Activated CD8-positive, alpha-beta memory T cell treated with anti-CD3 and anti-CD28 coated beads, Interleukin-2, amount 50 U/mL, for 24 hours (primary cell): ENCODE measurements around the gene SLC6A3.

Experiments
- DNase-seq: peaks from one replicate; pipeline ENCODE4 v3.0.0-alpha.2; 2020; ENCODE audit errors: extremely low read depth

SLC6A3 gene

DNA sequence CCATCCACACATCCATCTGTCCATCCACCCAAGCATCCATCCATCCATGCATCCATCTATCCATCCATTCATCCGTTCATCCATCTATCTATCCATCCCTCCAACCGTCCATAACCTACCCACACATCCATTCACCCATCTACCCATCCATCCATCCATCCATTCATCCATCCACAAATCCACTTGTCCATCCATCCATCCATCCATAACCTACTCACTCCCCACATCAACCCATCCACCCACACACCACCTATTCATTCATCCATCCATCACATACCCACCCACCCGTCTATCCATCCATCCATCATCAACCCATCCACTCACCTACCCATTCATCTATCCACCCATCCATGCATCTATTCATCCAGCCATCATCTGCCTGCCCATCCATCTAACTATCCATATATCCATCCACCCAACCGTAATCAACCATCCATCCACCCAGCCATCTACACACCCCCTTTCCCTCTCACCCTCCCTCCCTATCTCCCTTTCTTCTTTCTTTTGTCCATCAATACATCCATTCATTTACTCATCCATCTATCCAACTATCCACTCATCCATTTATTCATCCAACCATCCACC, 56.8 kb downstream of the SLC6A3 start:
- no peak for DNase-seq

DNA sequence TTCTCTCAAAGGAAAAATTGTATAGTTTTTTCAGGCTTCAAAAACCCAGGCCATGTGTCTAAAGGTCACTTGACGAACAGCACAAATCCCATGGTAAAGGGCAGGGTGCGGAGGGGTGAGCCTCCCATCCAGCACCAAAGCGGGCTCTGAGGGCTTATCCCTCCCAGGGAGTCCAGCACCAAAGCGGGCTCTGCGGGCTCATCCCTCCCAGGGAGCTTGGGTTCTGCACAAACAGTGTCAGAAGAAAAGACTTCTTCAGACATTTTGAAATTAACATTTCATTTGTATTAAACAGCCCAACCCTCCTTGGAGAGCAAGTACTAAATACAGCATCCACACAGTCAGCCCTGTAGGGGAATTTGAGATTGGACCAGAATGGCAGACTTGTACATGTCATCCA, 57.4 kb downstream of the SLC6A3 start:
- no peak for DNase-seq

DNA sequence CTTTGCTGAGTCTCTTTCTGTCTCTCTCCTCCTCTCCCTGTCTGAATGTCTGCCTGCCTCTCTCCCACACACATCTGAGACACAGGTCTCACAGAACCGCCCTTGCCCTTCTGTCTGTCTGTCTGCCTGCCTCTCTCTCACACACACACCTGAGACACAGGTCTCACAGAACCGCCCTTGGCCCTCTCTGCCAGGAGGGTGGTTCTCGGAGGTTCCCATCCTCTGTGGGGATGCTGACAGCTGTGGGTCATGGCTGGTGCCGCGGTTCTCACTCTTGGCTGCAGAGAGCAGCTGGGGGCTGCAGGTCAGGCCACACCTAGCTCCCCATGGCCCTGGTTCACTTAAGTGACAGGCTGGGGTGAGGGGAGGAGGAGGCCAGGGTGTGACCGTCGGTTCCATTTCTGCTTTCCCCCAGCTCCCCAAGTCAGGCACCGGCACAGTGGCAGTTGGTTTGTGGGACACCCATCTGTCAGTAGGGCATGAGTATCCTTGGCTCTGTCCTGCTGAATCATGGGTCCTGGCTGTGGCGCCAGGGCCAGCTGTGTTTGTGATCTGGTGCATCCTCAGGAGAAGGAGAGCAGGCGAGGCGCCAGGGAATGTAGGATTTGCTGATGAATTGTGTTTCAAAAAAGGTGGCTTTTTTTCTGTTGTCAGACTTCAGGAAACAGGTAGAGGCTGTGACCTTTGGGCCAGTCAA, 58.0 kb downstream of the SLC6A3 start:
- no peak for DNase-seq

DNA sequence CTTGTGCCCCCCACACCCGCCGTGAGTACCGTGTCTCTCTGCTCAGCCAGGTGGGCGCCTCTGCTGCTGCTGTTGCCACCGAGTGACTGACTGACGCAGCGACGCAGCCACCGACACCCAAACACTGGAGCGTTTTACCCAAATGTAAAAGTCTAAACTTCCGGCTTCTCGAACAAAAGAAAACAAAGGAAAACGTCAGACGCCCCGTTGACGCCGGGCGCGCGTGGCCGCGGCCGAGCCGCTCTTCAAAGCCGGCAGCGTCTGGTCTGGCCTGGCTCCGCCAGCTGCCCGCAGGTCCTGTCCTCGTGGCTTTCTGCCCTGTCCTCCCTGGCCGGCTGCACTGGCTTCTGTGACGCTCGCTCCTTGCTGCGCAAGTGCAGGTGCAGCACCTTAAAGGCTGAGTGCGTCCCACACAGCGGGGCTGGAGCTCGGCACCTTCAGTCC, 58.9 kb downstream of the SLC6A3 start:
- DNase-seq, result no peak

DNA sequence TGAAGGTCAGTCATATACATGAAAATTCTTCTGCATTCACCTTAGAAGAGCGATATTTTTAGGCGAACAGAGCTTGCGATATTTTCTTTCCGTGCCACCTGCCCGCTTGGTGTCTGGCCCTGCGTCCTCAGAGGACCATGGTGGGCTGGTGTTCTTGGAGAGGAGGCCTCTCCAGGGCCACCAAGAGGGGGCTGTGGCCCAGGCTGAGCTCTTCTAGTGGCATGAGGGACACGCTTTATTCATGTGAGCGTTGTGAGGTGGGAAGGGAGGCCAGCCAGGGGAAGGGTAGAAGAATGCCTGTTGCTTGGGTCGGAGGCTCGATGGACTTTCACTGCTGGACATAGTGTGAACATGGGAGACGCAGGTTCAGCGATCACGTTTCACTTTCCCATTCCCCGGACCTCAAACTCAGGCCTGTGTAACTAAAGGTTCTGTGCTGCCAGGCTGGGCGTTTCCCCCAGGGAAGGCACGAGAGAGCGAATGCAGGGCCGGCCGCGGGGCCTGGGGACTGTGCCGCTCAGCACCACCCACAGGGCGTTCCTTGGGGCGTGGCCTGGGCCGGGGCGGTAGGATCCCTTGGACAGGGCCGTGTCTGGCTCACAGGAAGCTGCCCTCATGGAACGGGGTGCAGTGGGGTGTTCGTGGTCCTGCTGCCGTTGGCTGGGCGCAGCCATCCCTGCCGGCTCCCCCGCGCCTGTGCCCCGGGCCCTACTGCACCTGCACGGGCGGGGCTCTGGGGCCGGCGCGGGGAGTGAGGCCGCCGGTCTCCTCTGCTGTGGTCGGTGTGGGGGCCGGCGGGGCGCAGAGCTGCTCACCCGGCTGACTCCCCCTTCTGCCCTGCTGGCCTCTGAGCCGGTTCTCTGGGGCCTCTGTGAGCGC, 59.6 kb downstream of the SLC6A3 start:
- peak; percentile 58 for DNase-seq

DNA sequence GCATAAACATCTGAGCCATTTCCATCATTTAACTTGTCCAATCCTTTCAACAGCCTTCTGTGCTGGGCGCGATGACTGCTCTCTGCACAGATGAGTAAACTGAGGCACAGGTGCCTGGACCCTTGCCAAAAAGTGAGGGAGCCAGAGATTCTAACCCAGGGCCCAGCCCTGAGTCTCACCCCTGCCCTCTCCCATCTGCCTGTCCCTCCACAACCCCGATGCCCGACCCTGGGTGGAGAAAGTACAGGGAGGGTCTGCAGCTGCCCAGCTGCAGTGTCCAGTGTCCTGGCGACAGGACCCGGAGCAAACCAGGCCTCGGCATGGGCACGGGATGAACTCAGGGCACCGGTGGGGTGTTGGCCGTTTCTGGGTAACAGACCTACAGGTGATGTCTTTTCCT, 60.7 kb downstream of the SLC6A3 start:
- DNase-seq, result no peak

DNA sequence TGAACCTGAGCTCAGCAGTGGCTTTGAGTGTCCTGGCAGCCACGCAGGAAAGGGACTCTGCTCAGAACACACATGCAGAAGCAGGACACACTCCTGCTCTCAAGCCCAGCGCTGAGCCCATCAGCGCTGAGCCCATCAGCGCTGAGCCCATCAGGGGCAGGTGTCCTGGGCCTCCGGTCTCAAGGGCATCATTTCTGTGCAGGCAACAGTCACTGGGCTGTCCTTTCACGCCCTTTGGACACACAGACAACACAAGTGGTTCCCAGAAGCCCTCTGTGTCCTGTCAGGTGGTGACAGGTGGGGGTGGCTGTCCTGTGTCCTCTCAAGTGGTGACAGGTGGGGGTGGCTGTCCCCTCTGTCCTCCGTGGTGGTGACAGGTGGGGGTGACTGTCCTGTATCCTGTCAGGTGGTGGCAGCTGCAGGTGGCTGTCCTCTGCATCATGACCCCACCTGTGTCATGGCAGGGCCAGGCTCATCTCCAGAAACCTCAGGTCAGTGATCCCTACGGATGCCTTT, 61.3 kb downstream of the SLC6A3 start:
- no peak for DNase-seq

DNA sequence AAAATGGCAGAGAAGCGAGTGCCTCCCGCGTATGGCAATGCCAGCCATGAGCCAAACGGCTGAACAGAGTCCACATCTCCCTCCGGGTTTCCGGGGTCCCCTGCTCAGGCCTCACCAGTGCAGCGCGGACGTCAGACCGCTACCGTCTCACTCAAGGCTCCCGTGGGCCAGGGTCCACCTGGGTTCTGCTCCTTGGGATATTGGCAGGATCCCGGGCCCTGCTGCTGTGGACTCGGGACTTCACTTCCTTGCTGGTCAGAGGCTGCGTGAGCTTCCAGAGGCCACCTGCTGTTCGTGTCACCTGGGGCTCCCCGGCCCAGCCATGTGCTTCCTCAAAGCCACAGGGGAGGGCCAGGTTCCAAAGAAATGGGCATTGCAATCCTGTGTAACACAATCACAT, 61.9 kb downstream of the SLC6A3 start:
- DNase-seq, result no peak

DNA sequence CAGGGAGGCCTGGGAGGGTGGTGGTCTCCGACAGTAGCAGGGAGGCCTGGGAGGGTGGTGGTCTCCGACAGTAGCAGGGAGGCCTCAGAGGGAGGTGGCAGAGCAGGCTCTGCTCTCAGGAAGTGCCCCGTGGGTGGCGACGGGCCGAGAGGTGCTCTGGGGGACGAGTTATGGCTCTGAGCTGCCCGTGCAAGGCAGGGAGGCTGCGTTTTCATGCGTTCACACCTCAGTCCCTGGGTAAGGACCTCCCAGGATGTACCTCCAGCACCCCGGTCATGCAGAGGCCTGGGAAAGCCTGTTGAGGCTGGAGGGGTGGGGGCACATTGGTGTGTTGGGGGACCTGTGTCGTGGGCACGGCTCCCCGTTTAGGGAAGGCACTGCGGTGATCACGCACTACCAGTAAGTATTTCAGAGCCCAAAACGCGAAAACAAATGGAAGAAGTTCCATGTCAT, 63.0 kb downstream of the SLC6A3 start:
- DNase-seq, result no peak

DNA sequence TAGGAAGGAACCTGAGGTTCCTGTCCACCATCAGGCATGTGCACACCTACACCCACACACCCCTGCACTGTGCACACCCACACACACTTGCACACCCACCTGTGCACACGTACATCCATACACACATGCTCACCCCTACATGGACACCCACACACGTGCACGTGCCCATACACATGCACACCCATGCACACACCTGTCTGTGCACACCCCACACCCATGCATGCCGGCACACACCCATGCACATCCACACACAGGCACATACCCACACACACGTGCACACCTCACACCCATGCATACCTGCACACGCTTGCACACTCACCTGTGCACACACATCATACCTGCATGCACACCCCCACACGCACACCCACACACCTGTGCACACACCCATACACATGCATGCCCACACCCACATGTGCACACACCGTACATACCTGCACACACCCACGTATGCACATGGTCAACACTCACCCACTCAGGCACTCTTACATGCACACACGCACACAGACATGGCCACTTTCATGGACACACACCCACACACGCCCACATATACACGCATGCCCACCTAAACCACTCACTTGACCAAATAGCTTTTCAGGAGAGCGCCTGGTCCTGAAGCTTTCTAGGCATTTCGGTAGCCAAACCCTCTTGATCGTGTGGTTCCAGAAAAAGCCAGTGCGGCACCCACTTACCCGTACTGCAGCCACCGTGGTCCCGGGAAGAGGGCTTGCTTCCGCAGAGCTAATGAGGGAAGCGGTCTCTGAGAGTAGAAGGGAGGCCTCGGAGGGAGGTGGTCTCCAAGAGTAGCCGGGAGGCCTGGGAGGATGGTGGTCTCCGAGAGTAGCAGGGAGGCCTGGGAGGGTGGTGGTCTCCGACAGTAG, 63.6 kb downstream of the SLC6A3 start:
- no peak for DNase-seq

DNA sequence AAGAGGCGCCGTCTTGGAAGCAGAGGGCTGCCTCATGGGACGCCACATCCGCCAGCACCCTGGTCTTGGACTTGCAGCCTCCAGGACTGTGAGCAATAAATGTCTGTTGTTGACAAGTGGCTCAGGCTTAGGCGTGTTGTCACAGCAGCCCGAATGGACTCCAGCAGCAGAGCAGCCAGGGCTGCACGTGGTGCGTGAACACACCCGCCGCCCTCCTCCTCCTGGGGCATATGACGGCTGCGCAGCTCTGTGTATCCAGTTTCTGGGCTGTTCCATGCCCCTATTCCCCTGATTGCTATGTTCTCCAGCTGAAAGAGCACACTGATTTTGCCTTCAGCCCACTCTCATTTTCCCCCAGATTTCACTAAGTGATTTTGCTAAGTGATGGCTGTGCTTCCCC, 64.3 kb downstream of the SLC6A3 start:
- no peak for DNase-seq

DNA sequence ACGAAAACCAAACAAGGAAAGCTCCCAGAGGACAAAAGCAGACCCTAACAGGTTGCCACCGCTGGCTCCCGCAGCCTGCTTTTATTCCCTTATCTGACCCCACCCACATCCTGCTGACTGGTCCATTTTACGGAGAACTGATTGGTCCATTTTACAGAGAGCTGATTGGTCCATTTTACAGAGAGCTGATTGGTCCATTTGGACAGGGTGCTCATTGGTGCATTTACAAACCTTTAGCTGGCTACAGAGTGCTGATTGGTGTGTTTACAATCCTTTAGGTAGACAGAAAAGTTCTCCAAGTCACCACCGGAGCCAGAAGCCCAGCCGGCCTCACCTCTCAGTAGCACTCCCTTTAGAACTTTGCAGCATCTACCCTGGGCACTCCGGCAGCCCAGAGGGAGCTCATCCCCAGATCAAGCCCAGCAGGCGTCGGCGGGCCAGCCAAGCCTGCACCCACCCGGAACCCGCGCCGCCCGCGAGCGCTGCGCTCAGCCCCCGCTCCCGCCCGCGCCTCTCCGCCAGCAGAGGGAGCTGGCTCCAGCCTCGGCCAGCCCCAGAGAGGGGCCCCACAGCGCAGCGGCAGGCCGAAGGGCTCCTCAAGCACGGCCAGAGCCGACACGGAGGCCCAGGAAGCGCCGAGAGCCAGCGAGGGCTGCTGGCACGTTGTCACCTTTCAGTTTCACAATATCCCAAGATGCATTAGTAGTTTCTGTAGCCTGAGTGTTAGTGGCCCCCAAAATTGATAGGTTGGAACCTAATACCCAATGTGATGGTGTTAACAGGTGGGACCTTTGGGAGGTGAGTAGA, 65.0 kb downstream of the SLC6A3 start:
- DNase-seq, result no peak

DNA sequence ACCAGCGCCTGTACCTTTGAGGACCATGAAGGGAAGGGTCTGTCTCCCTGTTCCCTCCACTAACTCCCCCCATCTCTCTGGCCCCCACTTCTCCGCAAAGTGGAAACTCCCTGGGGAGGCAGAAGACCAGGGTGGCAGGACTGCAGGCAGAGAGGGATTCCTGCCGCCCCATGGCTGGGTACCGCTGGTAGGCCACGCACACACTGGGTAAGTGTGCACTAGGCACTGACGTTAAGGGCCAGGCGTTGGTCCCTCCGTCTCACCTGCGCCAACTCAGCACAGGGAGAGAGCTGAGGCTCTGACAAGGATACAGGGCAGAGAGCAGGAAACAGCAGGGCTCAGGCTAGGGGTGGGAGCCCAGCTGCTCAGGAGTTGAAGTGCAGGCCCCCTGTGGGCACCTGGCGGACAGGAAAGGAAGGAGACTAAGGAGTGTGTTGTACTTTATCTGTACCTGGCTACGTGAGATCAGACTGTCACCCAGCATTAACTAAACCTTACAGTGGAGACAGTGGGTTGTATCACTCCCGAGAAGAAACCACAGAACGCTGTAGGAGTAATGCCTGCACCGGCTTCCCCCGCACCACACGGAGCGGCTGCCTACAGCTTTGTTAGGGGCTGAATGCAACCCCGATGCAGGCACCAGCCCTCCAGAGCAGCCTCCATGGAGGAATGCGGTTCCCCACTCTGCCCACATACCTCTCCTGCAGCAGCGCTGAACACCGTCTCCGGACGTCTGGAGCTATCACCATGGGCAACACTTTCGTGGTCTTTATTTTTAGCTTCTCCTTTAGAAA, 66.2 kb downstream of the SLC6A3 start:
- DNase-seq, result no peak

DNA sequence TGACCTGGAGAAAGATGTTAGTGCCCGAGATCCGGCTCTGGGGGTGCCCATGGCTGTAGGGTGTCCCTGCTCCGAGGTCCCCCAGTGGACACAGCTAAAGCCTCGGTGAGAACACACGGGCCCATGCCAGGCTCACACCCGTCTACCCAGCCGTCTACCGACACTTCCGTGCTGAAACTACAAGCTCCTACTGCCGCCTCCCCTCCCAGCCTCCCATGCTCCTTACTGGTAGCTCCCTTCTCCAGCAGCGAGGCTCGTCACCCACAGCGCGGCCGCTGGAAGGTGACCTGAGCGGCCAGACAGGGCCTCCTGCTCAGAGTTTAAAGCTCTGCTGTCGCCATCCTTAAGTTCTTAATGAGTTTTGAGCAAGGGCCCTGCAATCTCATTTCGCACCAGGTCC, 67.1 kb downstream of the SLC6A3 start:
- no peak for DNase-seq

DNA sequence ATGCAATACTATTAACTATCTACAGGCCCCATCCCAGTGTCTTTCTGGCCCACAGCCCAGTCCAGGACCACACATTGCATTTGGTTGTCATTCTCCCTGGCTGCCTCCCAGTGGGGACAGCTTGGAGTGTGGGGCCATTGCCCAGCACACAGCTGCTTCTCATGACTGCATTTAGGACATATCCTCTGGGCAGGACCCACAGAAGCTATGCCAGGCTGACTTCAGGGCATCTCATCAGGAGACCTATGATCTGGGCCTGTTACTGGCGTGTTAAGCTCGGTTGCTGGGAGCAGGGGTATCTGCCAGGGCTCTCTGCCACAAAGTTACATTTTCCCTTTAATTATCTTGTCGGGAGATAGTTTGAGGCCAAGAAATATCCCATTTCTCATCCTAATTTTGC, 68.3 kb downstream of the SLC6A3 start:
- no peak for DNase-seq

DNA sequence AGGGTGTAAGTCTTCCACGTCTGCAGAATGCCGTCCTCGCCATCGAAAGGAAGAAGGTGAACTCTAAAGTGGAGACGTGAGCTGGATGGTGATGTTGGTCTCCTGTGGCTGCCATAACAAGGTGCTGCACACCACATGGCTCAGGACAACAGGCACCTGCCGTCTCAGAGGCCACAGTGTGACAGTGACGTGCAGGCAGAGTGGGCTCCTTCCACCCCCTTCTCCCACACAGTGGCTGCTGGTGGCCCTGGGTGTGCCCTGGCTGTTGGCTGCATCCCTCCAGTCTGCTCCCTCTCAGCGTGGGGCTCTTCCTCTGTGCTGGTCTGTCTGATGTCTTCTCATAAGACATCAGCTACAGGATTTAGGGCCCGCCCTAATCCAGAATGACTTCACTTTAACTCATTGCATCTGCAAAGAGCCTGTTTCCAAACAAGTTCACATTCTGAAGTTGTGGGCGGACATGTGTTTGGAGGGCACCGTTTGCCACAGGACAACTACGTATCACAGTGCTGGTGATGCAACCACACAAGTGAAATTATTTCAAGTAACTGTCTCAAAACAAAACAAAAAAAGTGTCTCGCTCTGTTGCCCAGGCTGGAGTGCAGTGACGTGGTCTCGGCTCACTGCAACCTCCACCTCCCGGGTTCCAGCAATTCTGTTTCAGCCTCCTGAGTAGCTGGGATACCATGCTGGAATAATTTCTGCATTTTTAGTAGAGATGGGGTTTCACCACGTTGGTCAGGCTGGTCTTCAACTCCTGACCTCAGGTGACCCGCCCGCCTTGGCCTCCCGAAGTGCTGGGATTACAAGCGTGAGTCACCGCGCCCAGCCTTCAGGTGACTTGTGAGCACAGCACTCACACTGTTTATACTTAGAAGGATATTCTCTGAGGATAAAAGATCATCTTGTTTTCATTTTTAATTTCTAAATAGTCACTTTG, 69.1 kb downstream of the SLC6A3 start:
- DNase-seq, result no peak

DNA sequence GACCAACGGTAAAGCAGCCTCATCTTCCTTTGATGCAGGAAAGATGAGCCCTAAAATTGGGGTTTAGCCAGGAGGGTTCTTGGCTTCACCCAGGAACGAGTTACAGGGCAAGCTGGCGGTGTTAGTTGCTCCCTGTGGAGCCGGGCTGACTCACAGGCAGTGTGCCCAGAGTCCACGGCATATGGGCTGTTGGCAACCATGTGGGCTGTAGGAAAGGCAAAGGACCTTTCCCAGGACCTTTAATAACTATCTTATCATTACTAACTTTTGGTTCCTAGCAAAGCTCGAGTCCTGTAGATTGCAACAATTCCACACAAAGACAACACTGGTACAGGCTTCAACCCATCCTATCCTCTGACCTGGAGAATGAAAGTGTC, 70.6 kb downstream of the SLC6A3 start:
- DNase-seq, result no peak

DNA sequence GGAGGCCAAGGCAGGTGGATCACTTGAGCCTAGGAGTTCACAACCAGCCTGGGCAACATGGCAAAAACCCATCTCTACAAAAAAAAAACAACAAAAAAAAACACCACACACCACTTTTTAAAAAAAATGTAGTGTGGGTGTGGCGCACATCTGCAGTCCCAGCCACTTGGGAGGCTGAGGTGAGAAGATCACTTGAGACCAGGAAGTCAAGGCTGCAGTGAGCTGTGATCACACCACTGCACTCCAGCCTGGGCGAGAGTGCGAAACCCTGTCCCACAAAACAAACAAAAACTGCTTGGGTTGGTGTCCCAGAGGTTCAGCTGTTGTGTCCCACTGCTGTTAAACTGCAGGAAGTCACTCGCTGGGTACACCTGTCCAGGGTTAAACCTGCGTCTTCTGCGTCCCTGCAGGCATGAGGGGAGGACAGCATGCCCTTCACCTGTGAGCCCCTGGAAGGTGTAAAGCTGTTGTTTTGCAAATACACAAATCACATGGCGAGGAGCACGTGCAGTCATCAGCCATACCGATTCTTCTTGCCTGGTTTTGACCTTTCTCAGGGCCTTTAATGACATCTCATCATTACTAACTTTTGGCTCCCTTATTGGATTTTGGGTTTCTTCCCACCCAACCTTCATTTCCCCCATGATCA, 71.1 kb downstream of the SLC6A3 start:
- no peak for DNase-seq
